Caco-2 (cell line): Measurements from ENCODE around the gene WWOX. TPM values are rescaled to one million over a fixed set of nuclear protein-coding genes. Genes with fewer than 3 reads are reported as not detected.

Experiments
- BruUV-seq: library from RNA; stranded (reverse); fragments of 400-500 nt; replicated peaks from 2 replicates; lab custom pipeline; 2021; lab: Mats Ljungman, UMichigan
- CTCF ChIA-PET: fragments of 300-600 bp; sonication (Branson Sonifier 250); formaldehyde crosslinking; loops from one replicate; lab custom pipeline; 2022; ENCODE audit warnings: antibody characterized with exemption; lab: Charles Lee
- POLR2A ChIA-PET: fragments of 300-600 bp; sonication (Branson Sonifier 250); formaldehyde crosslinking; loops from one replicate; lab custom pipeline; 2022; ENCODE audit warnings: antibody characterized with exemption; lab: Charles Lee
- DNase-seq, 2 experiments: peaks; one replicate each; pipeline versions ENCODE4 v3.0.0 to v3.0.0-alpha.2; 2020 to 2022
- H3K27me3 ChIP-seq: replicated peaks from 2 replicates; pipeline ENCODE4 v1.6.0; 2011; ENCODE audit warnings: low read length; ENCODE audit not compliant: control insufficient read depth, insufficient read depth
- H3K36me3 ChIP-seq: 2 replicates; pipeline ENCODE4 v1.5.1; 2011; ENCODE audit warnings: low read length; ENCODE audit not compliant: control insufficient read depth, insufficient read depth
- H3K4me1 ChIP-seq: fragments of 250-450 bp; sonication (Bioruptor Pico); 2 replicates; pipeline ENCODE4 v1.5.1; 2020; ENCODE audit warnings: mild to moderate bottlenecking
- H3K4me3 ChIP-seq: 2 replicates; pipeline ENCODE4 v1.5.1; 2011; ENCODE audit warnings: low read depth, mild to moderate bottlenecking, control low read depth, low read length
- H3K9me3 ChIP-seq: fragments of 250-450 bp; sonication (Bioruptor Pico); 2 replicates; pipeline ENCODE4 v1.5.1; 2020; ENCODE audit warnings: mild to moderate bottlenecking, moderate library complexity
- H3K27ac Mint-ChIP-seq: one replicate; pipeline ENCODE4 v1.8.0; 2022; ENCODE audit warnings: mixed read lengths; ENCODE audit not compliant: unreplicated experiment
- H3K27me3 Mint-ChIP-seq: one replicate; pipeline ENCODE4 v1.8.0; 2022; ENCODE audit warnings: mixed read lengths; ENCODE audit not compliant: insufficient read depth, unreplicated experiment
- H3K36me3 Mint-ChIP-seq: one replicate; pipeline ENCODE4 v1.8.0; 2022; ENCODE audit warnings: mild to moderate bottlenecking, mixed read lengths; ENCODE audit not compliant: insufficient read depth, unreplicated experiment
- H3K4me1 Mint-ChIP-seq: one replicate; pipeline ENCODE4 v1.8.0; 2022; ENCODE audit warnings: low read depth, mixed read lengths; ENCODE audit not compliant: unreplicated experiment
- H3K4me3 Mint-ChIP-seq: one replicate; pipeline ENCODE4 v1.8.0; 2022; ENCODE audit warnings: mild to moderate bottlenecking, moderate library complexity, mixed read lengths; ENCODE audit not compliant: unreplicated experiment
- H3K9me3 Mint-ChIP-seq: one replicate; pipeline ENCODE4 v1.8.0; 2022; ENCODE audit warnings: mixed read lengths; ENCODE audit not compliant: unreplicated experiment
- intact Hi-C: fragments of 100-400 bp; cut with micrococcal nuclease; formaldehyde crosslinking; loops from one replicate; pipeline ENCODE4 v1.10.0; 2022; ENCODE audit not compliant: unreplicated experiment
- total RNA-seq: library from RNA; stranded (reverse); gene quantifications from 2 replicates; pipeline ENCODE4 v1.2.3, GENCODE V29; 2022
- TF ChIP-seq, protein P1 (sequence below), 2 experiments: fragments of 200-600 bp in 1 of 2; IDR thresholded peaks; 1 replicate in 1 of 2; 2 replicates in 1 of 2; pipeline versions ENCODE4 v1.5.1 to v1.8.0; 2011 to 2022; ENCODE audit warnings: antibody characterized with exemption in 1 of 2, control low read depth in 1 of 2, inconsistent platforms in 1 of 2, low read depth in 1 of 2, low read length in 1 of 2, mild to moderate bottlenecking in 1 of 2, moderate library complexity in 1 of 2; ENCODE audit not compliant: insufficient read depth in 1 of 2, severe bottlenecking in 1 of 2, unreplicated experiment in 1 of 2

Gene WWOX
- total RNA-seq, 1 experiment from 2014 or later = 45.0 TPM

DNA sequence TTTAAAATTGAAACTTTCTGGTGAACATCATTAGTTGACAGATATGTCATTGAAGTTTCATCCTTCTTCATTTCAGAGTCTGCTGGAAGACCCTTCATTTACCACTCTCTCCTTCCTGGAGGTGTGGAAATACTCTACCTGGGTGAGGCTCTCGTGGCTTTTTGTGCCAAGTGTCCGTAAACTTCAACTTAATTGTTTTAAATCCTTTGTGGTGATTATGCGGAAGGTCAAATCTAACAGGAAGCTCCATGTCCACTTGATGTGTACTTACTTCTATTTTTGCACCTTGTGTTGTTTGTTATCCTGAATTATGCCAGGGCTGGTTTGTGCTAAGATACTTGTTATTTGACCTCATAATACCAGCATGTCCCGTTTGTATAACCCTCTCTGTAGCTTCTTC is 129.2 kb downstream of the WWOX start:
- Histone ChIP-seq H3K4me3 (no peak overlapping the region), H3K36me3 (no peaks in the 10 kb centered on the region), H3K4me1 (peaks cover 17% of the 10 kb centered on the region), H3K9me3 (no peaks in the 10 kb centered on the region), H3K27me3 (no peaks in the 10 kb centered on the region)
- CTCF ChIA-PET = no interaction called here
- intact Hi-C loops = loop anchor here (5.0 kb wide), 1 partner anchor 344 kb away; no protein-coding TSS in a partner anchor
- Mint-ChIP-seq H3K27me3 (no peaks in the 10 kb centered on the region), H3K4me1 (peaks cover 18% of the 10 kb centered on the region), H3K9me3 (no peaks in the 10 kb centered on the region), H3K27ac (peak overlapping the region; percentile 7), H3K36me3 (no peaks in the 10 kb centered on the region), H3K4me3 (no peak overlapping the region)
- POLR2A ChIA-PET = no interaction called here
- BruUV-seq = no TSS peak
- TF ChIP-seq, protein P1, sequence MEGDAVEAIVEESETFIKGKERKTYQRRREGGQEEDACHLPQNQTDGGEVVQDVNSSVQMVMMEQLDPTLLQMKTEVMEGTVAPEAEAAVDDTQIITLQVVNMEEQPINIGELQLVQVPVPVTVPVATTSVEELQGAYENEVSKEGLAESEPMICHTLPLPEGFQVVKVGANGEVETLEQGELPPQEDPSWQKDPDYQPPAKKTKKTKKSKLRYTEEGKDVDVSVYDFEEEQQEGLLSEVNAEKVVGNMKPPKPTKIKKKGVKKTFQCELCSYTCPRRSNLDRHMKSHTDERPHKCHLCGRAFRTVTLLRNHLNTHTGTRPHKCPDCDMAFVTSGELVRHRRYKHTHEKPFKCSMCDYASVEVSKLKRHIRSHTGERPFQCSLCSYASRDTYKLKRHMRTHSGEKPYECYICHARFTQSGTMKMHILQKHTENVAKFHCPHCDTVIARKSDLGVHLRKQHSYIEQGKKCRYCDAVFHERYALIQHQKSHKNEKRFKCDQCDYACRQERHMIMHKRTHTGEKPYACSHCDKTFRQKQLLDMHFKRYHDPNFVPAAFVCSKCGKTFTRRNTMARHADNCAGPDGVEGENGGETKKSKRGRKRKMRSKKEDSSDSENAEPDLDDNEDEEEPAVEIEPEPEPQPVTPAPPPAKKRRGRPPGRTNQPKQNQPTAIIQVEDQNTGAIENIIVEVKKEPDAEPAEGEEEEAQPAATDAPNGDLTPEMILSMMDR (IDR thresholded peaks at IDR 0.05; ENCODE audit: insufficient read depth in 1 of 2, low read depth in 1 of 2, low read length in 1 of 2, severe bottlenecking in 1 of 2, unreplicated experiment in 1 of 2) = no peak
- no peak for DNase-seq

DNA sequence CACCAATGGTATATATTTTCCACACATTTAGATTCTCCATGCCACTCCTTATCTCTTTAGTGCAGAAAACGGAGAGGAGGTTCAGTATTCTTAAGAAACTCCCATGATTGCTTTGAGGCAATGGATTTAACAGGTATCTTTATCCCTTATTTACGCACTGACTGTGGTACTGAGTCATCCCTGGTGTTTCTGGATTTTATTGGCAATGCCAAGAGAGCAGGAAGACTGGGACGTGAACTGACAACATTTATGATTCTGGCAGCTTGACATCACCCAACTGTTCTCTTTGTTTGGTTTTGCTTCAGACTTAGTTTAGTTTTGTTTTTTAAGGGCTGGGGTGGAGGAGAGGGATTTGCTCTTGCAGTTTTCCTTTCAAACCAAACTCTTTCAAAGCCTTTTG is 131.4 kb downstream of the WWOX start:
- Mint-ChIP-seq H3K4me1 (peaks cover 18% of the 10 kb centered on the region), H3K36me3 (no peaks in the 10 kb centered on the region), H3K4me3 (peak overlapping the region; percentile 20), H3K9me3 (no peaks in the 10 kb centered on the region), H3K27ac (peak overlapping the region; percentile 84), H3K27me3 (no peaks in the 10 kb centered on the region)
- Histone ChIP-seq H3K4me3 (no peak overlapping the region), H3K4me1 (peaks cover 24% of the 10 kb centered on the region), H3K27me3 (no peaks in the 10 kb centered on the region), H3K36me3 (no peaks in the 10 kb centered on the region), H3K9me3 (no peaks in the 10 kb centered on the region)
- ChIA-PET POLR2A (interaction anchor here (1.1 kb wide), 1 partner anchor 19 kb away, joined by 4 read pairs; no protein-coding TSS in a partner anchor), CTCF (interaction anchor here (0.6 kb wide), 1 partner anchor 228 kb away, joined by 3 read pairs; no protein-coding TSS in a partner anchor)
- no TSS peak for BruUV-seq
- DNase-seq = peak in 1 of 2 experiments; percentile 55
- intact Hi-C loops = loop anchor here (1.0 kb wide), 3 partner anchors 19 to 97 kb away; no protein-coding TSS in a partner anchor
- TF ChIP-seq, protein P1 (IDR thresholded peaks at IDR 0.05; ENCODE audit: insufficient read depth in 1 of 2, low read depth in 1 of 2, low read length in 1 of 2, severe bottlenecking in 1 of 2, unreplicated experiment in 1 of 2) = no peak

DNA sequence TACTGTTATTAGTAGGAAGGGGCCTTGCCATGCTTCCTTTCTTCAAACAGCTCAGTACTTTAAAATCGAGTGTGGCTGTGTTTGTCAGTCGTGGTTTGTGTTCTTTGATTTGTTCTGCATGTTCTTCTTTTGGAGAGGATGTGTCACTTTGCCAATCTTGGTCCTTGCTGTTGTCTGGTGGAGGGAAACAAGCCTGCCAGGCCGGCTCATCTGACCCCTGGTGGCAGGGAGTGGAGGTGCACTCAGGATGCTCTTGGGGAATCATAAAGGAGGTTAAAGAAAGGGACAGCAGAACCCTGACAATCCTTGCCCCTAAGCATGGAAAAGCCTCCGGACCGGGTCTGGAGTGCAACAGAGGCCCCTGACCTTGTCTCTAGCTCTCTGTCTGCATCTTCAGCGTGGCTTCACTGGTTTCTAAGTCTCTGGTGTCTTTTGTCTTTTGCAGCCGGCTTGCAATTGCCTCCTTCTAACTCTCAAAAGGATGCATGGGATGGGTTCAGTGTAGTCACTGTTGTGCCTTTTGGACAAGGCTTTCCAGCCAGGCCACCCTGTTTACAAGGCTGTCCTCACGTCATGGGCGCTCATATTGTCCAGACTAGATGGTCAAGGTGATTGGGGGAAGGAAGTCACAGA is 135.8 kb downstream of the WWOX start:
- ChIA-PET POLR2A (interaction anchor here (0.6 kb wide), 1 partner anchor 266 kb away, joined by 9 read pairs; no protein-coding TSS in a partner anchor), CTCF (no interaction called here)
- peaks cover 10% of the 10 kb centered on the region for H3K36me3 Mint-ChIP-seq
- no peaks in the 10 kb centered on the region for H3K27me3 Mint-ChIP-seq
- peaks cover 45% of the 10 kb centered on the region for H3K4me1 Mint-ChIP-seq
- Histone ChIP-seq H3K9me3 (no peaks in the 10 kb centered on the region), H3K36me3 (no peaks in the 10 kb centered on the region), H3K27me3 (no peaks in the 10 kb centered on the region), H3K4me1 (peaks cover 38% of the 10 kb centered on the region), H3K4me3 (no peak overlapping the region)
- H3K27ac Mint-ChIP-seq = no peak overlapping the region
- DNase-seq = peak; percentile 82 to 92
- no peaks in the 10 kb centered on the region for H3K9me3 Mint-ChIP-seq
- intact Hi-C loops = loop anchor here (1.0 kb wide), 1 partner anchor 112 kb away; no protein-coding TSS in a partner anchor
- TF ChIP-seq, protein P1 (IDR thresholded peaks at IDR 0.05; ENCODE audit: insufficient read depth in 1 of 2, low read depth in 1 of 2, low read length in 1 of 2, severe bottlenecking in 1 of 2, unreplicated experiment in 1 of 2) = peak; percentile 97 to 98
- no peak overlapping the region for H3K4me3 Mint-ChIP-seq
- BruUV-seq = no TSS peak
